H4 (cell line): ENCODE results near the gene PDGFC. TPM values are rescaled to one million over a fixed set of nuclear protein-coding genes. Genes with fewer than 3 reads are reported as not detected.

Source experiments
- DNase-seq: peaks from one replicate; pipeline ENCODE4 v3.0.0-alpha.2; 2015; ENCODE audit warnings: low spot score
- total RNA-seq: library from RNA; depleted of rRNA; stranded (reverse); fragments of >200 nt; shearing (Covaris generic); gene quantifications from 2 replicates; pipeline ENCODE4 v1.2.3, GENCODE V29; 2014; rRNA removed

PDGFC gene
- total RNA-seq, 1 experiment from 2014 or later: 22.5 TPM

DNA sequence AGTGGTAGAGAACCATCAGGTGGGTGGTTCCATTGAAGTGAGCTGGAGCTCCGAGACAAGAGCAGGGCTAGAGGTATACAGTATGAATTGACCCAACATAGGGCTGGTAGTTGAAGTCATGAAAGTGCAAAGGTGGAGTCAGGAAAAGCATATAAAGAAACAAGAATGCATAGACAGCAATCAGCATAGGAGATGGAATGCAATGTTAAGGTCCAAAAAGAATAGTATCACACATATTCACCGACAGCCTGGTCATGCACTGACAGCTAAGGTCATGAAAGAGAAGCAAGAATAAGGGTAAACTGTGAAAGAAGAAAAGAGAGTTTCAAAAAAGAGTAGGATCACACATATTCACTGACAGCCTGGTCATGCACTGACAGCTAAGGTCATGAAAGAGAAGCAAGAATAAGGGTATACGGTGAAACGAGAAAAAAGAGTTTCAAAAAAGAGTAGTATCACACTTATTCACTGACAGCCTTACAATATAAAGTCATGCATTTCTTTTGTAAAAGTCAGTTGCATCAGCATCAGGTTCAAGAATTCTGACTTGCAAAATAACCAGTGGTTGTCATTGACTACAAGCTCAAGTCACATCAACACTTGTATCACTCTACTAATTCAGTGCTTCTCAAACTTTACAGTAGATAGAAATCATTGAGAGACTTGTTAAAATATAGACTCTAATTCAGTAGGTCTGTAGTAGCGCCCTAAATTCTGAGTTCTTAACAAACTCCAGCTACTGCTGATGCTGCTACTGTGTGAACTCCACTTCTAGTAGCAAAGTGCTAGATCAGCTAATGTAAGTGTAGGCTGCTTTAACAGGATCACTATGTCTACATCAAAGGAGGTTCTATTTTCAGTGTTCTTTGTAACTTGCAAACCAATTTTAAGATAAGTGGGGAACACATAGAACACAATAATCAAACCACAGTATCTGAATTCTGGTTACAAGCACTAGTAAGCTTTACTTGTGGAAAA lies 221.9 kb downstream of the PDGFC start:
- no peak for DNase-seq

DNA sequence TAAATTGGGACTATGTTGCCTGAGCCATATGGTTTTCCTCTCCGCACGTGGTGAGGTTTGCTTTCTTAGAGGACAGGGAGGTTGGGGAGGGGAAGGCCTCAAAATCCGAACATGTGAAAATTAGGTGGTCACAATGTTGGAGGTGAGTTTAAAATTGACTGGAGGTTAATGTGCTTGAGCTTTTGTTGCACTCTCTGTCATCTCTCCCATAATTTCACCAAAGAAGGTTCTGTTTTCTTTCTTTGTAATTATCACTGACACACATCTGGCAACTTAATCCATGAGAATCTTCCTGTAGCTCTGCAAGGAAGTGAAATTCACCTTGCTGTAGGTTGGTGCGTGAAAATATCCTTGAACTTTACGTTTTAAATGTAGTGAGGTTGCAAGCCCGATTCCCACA lies 225.5 kb downstream of the PDGFC start:
- DNase-seq: no peak

DNA sequence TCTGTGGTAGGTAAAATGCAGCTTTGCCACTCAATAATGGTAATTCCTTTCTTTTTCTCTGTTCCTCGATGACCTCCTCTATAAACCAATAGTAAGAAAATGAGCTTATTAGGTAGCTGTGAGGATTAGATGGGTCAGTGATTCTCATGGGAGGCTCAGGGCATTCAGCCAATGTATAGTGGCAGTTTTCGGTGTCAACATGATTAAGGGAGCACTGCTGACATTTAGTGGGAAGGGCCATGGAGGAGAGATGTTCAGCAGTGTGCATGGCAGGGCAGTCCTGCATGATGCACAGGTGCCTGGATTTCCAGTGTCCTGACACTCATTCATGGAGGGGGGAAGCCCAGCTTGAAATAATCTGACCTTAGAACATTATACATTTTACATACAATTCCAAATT lies 232.8 kb downstream of the PDGFC start:
- DNase-seq: no peak

DNA sequence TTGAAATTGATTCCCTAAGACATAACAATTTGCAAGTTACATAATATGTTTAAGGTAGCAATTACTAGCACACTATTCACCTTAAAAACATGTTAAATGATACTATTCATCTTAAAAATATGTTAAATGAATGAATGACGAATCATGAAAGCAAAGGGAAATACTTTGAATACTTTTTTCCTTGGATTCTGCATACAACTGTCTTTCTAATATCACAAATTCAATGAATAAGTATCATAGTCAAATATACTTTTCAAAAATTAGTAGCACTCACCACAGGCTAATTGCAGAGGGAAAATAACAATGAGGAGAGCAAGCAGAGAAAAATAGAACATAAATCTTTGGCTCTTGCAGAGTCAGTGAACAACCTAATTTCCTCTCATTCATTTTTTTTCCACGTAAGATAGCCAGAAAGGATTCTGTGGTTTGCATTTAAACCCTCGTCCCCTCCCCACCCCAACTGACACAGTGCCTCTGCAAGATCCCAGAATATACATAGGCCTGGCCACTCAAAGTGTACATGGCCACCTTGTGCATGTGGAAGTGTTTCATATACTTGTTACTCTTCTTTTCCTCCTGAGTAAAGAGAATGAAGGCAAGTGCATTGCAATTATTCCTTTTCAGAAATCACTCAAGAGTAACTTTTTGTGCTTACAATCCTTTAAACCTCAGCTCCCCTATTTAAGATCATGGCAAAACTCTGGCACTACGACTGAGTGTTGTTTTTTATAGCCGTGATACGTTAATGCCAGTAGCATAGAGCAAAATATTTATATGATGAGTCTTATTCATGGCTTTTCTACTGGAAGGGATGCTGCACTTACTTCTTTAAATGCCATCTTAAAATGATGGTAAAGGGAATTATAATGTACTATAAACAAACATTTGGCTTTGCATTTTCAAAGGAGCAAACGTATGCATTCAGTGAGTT lies 236.4 kb downstream of the PDGFC start:
- DNase-seq: no peak

DNA sequence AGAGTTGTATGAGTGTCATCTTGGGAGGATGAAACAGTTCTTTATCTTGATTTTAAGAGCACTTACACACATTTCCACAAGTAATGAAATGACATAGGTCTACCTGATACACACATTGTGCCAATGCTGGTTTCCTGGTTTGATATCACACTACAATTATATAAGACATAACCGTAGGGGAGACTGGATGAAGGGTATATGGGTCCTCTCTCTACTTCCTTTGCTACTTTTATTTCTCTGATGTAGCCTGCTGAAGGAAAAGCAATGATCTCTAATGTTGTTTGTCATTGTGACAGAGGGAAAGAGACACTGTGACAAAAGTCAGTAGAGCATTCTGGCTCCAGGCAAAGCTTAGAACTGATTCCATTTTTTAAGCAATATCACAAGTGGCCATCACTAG lies 238.0 kb downstream of the PDGFC start:
- no peak for DNase-seq

DNA sequence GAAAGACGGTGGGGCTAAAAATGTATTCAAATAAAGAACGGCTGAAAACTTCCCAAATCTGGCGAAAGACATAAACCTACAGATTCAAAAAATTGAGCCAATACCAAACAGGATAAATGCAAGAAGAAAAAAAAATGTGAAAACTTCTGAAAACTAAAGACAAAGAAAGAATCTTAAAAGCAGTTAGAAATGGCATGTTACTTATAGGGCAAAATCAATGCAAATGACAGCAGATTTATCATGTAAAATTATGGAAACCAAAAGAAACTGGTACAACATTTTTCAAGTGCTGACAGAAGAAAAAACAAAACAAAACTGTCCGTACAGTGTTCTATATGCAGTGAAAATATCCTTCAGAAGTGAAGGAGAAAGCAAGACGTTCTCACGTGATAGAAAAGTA lies 239.0 kb downstream of the PDGFC start:
- peak; percentile 14 for DNase-seq

DNA sequence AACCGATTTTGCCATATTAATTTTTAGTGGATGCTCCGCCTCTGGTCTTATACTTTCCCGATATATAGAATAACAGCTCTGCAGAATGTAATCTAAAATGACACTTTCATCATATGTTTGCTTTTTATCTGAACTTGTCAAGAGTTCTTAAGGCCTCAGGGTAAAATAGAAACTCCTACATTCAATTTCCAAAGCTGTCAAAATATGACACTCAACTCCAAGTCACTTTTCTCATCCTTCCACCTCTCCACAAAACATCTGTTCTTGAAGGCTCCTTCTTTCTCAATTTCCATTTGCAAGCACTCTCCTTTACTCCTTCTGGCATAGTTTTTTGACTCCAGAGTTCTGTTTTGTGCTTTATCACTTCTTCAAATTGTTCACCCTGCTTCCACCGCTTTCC lies 242.2 kb downstream of the PDGFC start:
- no peak for DNase-seq

DNA sequence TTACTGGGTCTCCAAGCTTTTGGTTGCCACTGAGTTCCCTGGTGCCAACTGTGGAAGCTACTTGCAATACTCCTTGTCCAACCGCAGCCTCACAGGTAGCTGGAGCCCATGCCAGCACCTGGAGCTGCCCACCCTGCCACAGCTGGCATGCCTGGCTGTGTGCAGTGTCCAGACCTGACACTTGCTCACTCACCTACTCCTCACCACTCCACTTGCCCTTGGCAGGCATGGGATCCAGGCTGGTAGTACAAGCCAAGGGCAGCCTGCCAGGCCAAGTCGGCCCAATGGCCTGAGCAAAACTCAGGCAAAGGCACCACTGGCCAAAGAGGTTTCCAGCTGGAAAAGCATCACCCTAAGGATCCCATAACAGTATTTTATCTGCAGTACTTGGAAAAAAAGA lies 246.3 kb downstream of the PDGFC start:
- no peak for DNase-seq

DNA sequence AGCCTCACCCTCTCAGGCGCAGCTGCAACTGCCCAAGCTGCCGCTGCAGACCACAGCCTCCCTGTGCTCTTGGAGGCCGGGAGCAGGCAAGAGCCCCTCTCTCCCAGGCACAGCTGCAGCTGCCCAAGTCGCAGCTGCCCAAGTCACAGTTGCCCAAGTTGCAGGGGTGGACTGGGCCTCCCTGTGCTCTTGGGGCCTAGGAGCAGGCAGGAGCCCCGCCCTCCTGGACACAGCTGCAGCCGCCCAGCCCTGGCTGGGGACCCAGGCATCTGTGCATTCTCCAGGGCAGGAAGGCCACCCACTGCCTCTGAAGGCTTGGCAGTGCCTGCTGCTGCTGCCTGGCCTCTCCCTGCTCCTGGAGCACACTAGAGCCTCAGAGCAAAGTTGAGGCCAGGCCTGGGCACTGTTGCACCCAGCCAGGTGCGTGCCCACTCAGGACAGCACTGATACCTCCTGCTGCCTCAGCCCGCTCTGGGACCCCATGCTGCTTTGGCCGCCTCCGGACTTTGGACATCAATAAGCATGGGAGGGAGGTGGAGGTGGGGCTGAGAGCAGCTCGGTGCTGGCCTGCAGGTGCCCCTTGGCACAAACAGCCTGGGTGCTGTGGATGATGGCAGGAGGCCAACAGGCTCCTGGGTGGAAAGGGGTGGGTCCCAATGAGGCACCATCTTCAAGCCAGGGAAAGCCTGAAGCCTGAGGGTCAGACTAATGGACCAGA lies 247.5 kb downstream of the PDGFC start:
- no peak for DNase-seq

DNA sequence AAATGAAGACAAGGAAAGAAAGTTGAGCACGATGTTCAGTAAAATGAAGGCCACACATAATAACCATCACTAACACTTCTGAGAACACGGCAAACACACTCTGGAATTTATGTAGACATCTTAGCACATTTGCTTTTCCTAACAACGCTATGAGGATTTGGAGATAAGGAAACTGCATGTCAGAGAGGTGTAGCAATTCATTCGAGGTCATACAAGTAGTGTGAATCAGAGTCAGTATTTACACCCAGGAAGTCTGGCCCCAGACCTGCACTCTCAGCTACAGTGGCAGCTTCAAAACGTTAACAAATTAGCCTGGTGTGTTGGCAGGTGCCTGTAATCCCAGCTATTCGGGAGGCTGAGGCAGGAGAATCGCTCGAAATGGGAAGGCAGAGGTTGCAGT lies 253.4 kb downstream of the PDGFC start:
- no peak for DNase-seq

DNA sequence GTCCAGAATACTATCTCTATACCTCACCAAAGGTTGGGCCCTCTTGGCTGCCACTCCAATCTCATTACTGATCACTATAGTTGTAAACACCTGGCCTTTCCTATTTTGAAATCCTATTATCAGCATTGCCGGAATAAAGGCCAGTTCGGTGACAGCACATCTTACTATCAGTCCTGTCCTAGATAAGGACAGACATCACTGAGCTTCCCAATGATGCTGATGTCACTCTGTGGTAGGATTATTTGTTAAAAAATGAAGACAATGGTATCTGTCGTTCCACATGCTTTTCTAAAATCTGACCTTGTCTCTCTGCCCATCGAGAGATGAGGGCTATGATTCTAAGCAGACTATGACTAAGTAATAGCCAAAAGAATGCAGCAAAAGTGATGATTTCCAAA lies 260.4 kb downstream of the PDGFC start:
- no peak for DNase-seq

Other genes with a start within 250 kb of the PDGFC start
- 2.0 and 4.2 TPM in 2 replicates for gene GLRB, start 104.4 kb upstream of the PDGFC start, total RNA-seq
- gene GRIA2, start 248.9 kb upstream of the PDGFC start, total RNA-seq: not detected in 2 replicates